GM19328 (cell line): ENCODE data around the gene CNNM2.
"Not testable (repeated sequence)": the region's sequence is repeated elsewhere in the genome, so short reads cannot be mapped to it uniquely, and the experiment has no call there.

Experiments
- ATAC-seq: cut with Tn5 transposase; IDR thresholded peaks from one replicate; pipeline ENCODE4 v1.9.1; 2021; ENCODE audit warnings: mild to moderate bottlenecking, moderate library complexity; ENCODE audit not compliant: unreplicated experiment

Gene CNNM2

GRCh38 chr10:103130910-103131309 lies 212.8 kb downstream of the CNNM2 start:
- ATAC-seq, result no peak

GRCh38 chr10:103135168-103135567 lies 217.1 kb downstream of the CNNM2 start:
- not testable (repeated sequence) for ATAC-seq

GRCh38 chr10:103139803-103140202 lies 221.7 kb downstream of the CNNM2 start:
- ATAC-seq, result no peak
